CD4-positive, CD25-positive, alpha-beta regulatory T cell (primary cell): ENCODE results near the gene MVD. TPM values are rescaled to one million over a fixed set of nuclear protein-coding genes. Genes with fewer than 3 reads are reported as not detected.
"Not testable (repeated sequence)": the region's sequence is repeated elsewhere in the genome, so short reads cannot be mapped to it uniquely, and the experiment has no call there.

ENCODE experiments used
- ATAC-seq, 2 donors: fragments of 150-1000 bp; cut with Tn5 transposase; one replicate each; pipeline ENCODE4 v1.10.0; 2021; ENCODE audit warnings: low read depth in 2 of 2, moderate number of reproducible peaks in 2 of 2, moderate library complexity in 1 of 2
- DNase-seq, 3 donors: peaks; one replicate each; pipeline versions ENCODE4 v3.0.0 to v3.0.0-alpha.2; 2012 to 2022; ENCODE audit warnings: mixed read lengths in 1 of 3
- H3K27ac ChIP-seq: one replicate; pipeline ENCODE4 v1.7.0; 2013; ENCODE audit warnings: mild to moderate bottlenecking, low read length; ENCODE audit not compliant: insufficient read depth, poor library complexity, severe bottlenecking
- H3K27me3 ChIP-seq: one replicate; pipeline ENCODE4 v1.7.0; 2013; ENCODE audit warnings: low read length; ENCODE audit not compliant: control insufficient read depth, insufficient read depth
- H3K36me3 ChIP-seq: one replicate; pipeline ENCODE4 v1.7.0; 2013; ENCODE audit warnings: mild to moderate bottlenecking, low read length, moderate library complexity; ENCODE audit not compliant: control insufficient read depth, insufficient read depth
- H3K4me1 ChIP-seq: 2 replicates; pipeline ENCODE4 v1.7.0; 2013; ENCODE audit warnings: mild to moderate bottlenecking, low read length; ENCODE audit not compliant: insufficient read depth, control insufficient read depth, poor library complexity, severe bottlenecking
- H3K4me3 ChIP-seq: one replicate; pipeline ENCODE4 v1.7.0; 2013; ENCODE audit warnings: low read depth, mild to moderate bottlenecking, low read length, moderate library complexity
- H3K9me3 ChIP-seq, 2 experiments: 1 replicate in 1 of 2; 2 replicates in 1 of 2; pipeline ENCODE4 v1.7.0; 2013; ENCODE audit warnings: low read length in 2 of 2, mild to moderate bottlenecking in 1 of 2, moderate library complexity in 1 of 2; ENCODE audit not compliant: control insufficient read depth in 2 of 2
- H3K27ac Mint-ChIP-seq, 3 donors: one replicate each; pipeline ENCODE4 v1.8.0; 2020 to 2022; ENCODE audit warnings: mild to moderate bottlenecking in 3 of 3, mixed read lengths in 3 of 3, moderate library complexity in 2 of 3
- H3K27me3 Mint-ChIP-seq: one replicate; pipeline ENCODE4 v1.8.0; 2022; ENCODE audit warnings: mild to moderate bottlenecking, mixed read lengths
- H3K36me3 Mint-ChIP-seq: one replicate; pipeline ENCODE4 v1.8.0; 2020; ENCODE audit warnings: mixed read lengths
- H3K4me1 Mint-ChIP-seq, 4 donors: one replicate each; pipeline ENCODE4 v1.8.0; 2020 to 2022; ENCODE audit warnings: mixed read lengths in 4 of 4, mild to moderate bottlenecking in 1 of 4
- H3K4me3 Mint-ChIP-seq, 4 donors: one replicate each; pipeline ENCODE4 v1.8.0; 2020 to 2022; ENCODE audit warnings: mild to moderate bottlenecking in 4 of 4, mixed read lengths in 4 of 4, moderate library complexity in 3 of 4
- H3K9me3 Mint-ChIP-seq, 7 donors: one replicate each; pipeline ENCODE4 v1.8.0; 2020 to 2022; ENCODE audit warnings: mixed read lengths in 7 of 7, mild to moderate bottlenecking in 3 of 7, moderate library complexity in 2 of 7
- polyA plus RNA-seq, 4 donors: library from polyadenylated mRNA; unstranded; fragments of 300-500 nt; fragmentation: Illumina TruSeq; gene quantifications; one replicate each; pipeline ENCODE4 v1.2.3, GENCODE V29; 2021
- total RNA-seq: library from RNA; stranded (reverse); gene quantifications from one replicate; pipeline ENCODE4 v1.2.3, GENCODE V29; 2022

Gene MVD
- total and polyA plus RNA-seq, 5 donors from 2014 or later, result 19.6 to 59.7 (median 23.0) TPM

- Mint-ChIP-seq H3K4me1 (peaks cover 3 to 21% (median 15%) of the 10 kb centered on the region in 4 donors), H3K27me3 (no peaks in the 10 kb centered on the region), H3K27ac (no peak overlapping the region), H3K4me3 (no peak overlapping the region), H3K36me3 (peaks cover 7% of the 10 kb centered on the region), H3K9me3 (peaks cover 0 to 1% (median 0%) of the 10 kb centered on the region in 7 donors)
- no peak for DNase-seq
- Histone ChIP-seq H3K27ac (no peak overlapping the region), H3K27me3 (no peaks in the 10 kb centered on the region), H3K36me3 (peaks cover 31% of the 10 kb centered on the region), H3K4me3 (no peak overlapping the region), H3K4me1 (peaks cover 23% of the 10 kb centered on the region), H3K9me3 (no peaks in the 10 kb centered on the region)
- no peak for ATAC-seq
These were observed 14.8 kb upstream of the MVD start for GRCh38 chr16:88677721-88678120.

DNA sequence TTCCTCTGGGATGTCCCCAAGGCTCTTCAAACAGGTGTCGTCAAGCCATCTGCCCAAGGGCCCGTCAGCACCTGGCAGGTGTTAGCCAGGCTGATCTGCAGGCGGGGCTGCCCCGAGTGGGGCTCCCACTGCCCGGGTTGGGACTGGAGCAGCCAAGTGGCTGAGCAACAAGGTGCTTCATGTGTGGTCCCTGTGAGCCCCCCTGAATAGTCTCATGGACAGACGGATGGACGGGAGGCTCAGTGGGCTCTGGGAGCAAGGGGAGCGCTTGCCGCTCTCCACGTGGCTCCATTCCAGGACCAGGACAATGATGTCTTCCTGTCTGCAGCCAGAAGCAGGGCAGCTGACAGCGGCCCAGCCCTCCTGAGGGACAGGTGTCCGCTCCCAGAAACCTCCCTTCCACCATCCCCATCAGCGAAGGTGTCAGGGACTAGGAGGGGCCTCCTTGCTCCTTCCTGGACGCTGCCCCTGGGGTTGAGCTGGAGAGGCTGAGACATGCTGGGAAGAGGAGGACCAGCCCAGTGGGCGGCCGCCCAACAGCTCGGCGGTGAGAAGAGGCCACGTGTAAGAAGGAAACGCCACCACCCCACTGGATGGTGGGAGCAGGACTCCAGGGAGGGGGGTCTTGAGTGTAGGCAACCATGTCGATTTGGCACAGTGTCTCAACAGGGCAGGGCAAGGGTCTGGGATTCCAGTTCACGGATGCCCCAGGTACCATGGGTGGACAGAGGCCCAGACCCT lies 13.8 kb upstream of the MVD start:
- Mint-ChIP-seq H3K4me1 (peaks cover under 1 to 12% (median 5%) of the 10 kb centered on the region in 4 donors), H3K27me3 (no peaks in the 10 kb centered on the region), H3K36me3 (peaks cover 7% of the 10 kb centered on the region), H3K27ac (no peak overlapping the region), H3K9me3 (peaks cover 0 to 1% (median 0%) of the 10 kb centered on the region in 7 donors), H3K4me3 (no peak overlapping the region)
- no peaks in the 10 kb centered on the region for H3K27me3 ChIP-seq
- ATAC-seq (no peak), DNase-seq (no peak)
- H3K36me3 ChIP-seq, result peaks cover 31% of the 10 kb centered on the region
- H3K27ac ChIP-seq, result no peak overlapping the region
- no peaks in the 10 kb centered on the region for H3K9me3 ChIP-seq
- no peak overlapping the region for H3K4me3 ChIP-seq
- peaks cover 13% of the 10 kb centered on the region for H3K4me1 ChIP-seq

DNA sequence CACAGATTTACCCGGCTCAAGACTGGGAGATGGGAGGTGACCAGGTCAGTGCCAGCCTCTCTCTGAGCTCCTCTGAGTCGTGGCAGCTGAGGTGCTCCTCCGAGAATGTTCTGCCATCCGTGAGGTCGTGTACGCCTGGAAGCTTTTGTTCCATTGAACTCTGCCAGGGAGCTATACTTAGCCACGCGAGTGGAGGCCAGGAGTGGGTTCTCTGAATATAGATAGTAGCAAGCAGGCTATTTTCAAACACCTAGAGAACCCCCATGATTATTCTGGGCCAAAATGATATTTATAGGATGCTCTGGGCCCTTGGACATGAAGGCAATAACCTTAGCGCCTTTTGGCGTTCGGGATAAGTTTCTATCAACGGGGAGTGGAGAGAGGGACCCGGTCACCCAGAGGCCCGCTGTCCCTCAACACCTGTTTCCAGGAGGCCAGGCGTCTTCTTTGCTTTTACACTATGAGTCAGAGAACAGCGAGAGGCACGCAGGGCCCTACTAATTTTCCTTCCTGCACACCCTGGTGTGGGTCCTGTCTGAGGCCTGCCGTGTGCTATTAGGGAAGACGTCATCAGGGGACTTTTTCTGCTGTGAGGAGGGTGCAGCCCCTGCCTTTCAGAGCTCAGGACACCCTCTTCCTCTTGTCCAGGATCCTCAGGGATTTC lies 11.0 kb upstream of the MVD start:
- H3K36me3 Mint-ChIP-seq, result peaks cover 4% of the 10 kb centered on the region
- Histone ChIP-seq H3K36me3 (peaks cover 24% of the 10 kb centered on the region), H3K4me3 (no peak overlapping the region), H3K9me3 (no peaks in the 10 kb centered on the region), H3K4me1 (no peaks in the 10 kb centered on the region), H3K27ac (no peak overlapping the region), H3K27me3 (no peaks in the 10 kb centered on the region)
- no peak overlapping the region for H3K4me3 Mint-ChIP-seq
- H3K27ac Mint-ChIP-seq, result no peak overlapping the region
- H3K9me3 Mint-ChIP-seq, result no peaks in the 10 kb centered on the region
- ATAC-seq, result no peak
- H3K27me3 Mint-ChIP-seq, result no peaks in the 10 kb centered on the region
- no peak for DNase-seq
- H3K4me1 Mint-ChIP-seq, result no peaks in the 10 kb centered on the region

DNA sequence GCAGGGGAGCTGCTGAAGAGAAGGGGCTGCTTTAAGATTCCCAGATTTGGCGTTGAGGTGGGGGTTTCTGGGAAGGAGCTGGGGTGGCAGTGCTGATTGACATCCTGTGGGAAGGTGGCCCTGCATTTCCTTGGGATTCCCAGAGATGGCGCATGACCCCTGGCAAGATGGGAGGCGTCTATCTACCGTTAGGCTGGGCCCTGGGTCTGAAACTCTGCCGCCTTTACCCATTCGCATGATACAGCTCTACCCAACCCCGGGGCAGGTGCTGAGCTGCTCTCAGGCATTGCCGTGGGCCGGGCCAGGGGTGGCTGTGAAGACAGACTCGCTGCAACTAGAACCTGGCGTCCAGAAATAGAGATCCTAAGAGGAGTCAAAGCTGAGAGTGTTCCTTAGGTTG lies 9.9 kb upstream of the MVD start:
- Histone ChIP-seq H3K4me3 (no peak overlapping the region), H3K4me1 (no peaks in the 10 kb centered on the region), H3K9me3 (no peaks in the 10 kb centered on the region), H3K36me3 (peaks cover 14% of the 10 kb centered on the region), H3K27me3 (no peaks in the 10 kb centered on the region), H3K27ac (no peak overlapping the region)
- H3K36me3 Mint-ChIP-seq, result peaks cover 4% of the 10 kb centered on the region
- H3K9me3 Mint-ChIP-seq, result no peaks in the 10 kb centered on the region
- H3K4me3 Mint-ChIP-seq, result no peak overlapping the region
- no peaks in the 10 kb centered on the region for H3K4me1 Mint-ChIP-seq
- no peak for ATAC-seq
- DNase-seq, result no peak
- H3K27me3 Mint-ChIP-seq, result no peaks in the 10 kb centered on the region
- no peak overlapping the region for H3K27ac Mint-ChIP-seq

GRCh38 chr16:88671806-88672205 lies 8.9 kb upstream of the MVD start:
- Histone ChIP-seq H3K27me3 (no peaks in the 10 kb centered on the region), H3K36me3 (peaks cover 4% of the 10 kb centered on the region), H3K4me3 (no peak overlapping the region), H3K9me3 (no peaks in the 10 kb centered on the region), H3K4me1 (no peaks in the 10 kb centered on the region), H3K27ac (no peak overlapping the region)
- H3K27ac Mint-ChIP-seq, result no peak overlapping the region
- no peak for ATAC-seq
- H3K27me3 Mint-ChIP-seq, result no peaks in the 10 kb centered on the region
- H3K36me3 Mint-ChIP-seq, result peaks cover 7% of the 10 kb centered on the region
- no peak overlapping the region for H3K4me3 Mint-ChIP-seq
- no peak for DNase-seq
- no peaks in the 10 kb centered on the region for H3K9me3 Mint-ChIP-seq
- H3K4me1 Mint-ChIP-seq, result no peaks in the 10 kb centered on the region

DNA sequence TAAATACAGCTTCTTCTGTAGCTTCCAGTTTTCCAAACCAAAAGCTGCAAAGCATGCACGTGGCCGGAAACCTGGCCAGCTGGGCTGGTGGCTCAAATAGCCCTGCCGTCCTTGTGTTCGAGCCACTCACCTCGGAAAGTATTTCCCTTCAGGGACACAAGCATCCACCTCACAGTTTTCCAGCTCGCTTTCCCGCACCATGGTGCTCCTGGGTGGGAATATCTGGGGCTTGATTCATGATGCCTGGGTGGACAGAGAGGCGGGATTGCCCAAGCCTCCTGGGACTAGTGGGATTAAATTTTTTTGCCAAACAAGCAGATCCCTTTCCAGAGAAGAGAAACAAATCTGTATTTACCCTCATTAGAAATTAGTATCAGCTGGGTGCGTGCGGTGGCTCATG lies 7.1 kb upstream of the MVD start:
- Histone ChIP-seq H3K4me1 (no peaks in the 10 kb centered on the region), H3K27ac (no peak overlapping the region), H3K36me3 (no peaks in the 10 kb centered on the region), H3K27me3 (no peaks in the 10 kb centered on the region), H3K4me3 (no peak overlapping the region), H3K9me3 (no peaks in the 10 kb centered on the region)
- no peak for DNase-seq
- H3K4me1 Mint-ChIP-seq, result peaks cover 0 to 4% (median 0%) of the 10 kb centered on the region in 4 donors
- H3K4me3 Mint-ChIP-seq, result no peak overlapping the region
- no peaks in the 10 kb centered on the region for H3K9me3 Mint-ChIP-seq
- no peak overlapping the region for H3K27ac Mint-ChIP-seq
- H3K36me3 Mint-ChIP-seq, result peaks cover 7% of the 10 kb centered on the region
- H3K27me3 Mint-ChIP-seq, result no peaks in the 10 kb centered on the region
- no peak for ATAC-seq

DNA sequence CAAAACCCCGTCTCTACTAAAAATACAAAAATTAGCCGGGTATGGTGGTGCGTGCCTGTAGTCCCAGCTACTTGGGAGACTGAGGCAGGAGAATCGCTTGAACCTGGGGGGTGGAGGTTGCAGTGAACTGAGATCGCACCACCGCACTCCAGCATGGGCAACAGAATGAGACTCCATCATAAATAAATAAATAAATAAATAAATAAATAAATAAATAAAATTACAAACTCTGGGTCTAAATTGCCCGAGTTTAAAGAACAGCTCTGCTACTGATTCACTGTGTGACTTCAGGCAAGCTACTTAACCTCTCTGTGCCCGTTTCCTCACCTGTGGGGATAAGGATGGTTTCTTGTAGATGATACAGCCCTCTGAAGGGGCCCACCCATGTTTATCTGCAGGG lies 6.6 kb upstream of the MVD start:
- H3K4me3 Mint-ChIP-seq, result peak overlapping the region in 1 of 4 donors; percentile 13
- not testable (repeated sequence) for H3K9me3 ChIP-seq, H3K4me3 ChIP-seq, H3K27me3 Mint-ChIP-seq, H3K27me3 ChIP-seq, H3K36me3 Mint-ChIP-seq, H3K27ac ChIP-seq, H3K36me3 ChIP-seq, H3K4me1 ChIP-seq, H3K27ac Mint-ChIP-seq, ATAC-seq, H3K4me1 Mint-ChIP-seq, H3K9me3 Mint-ChIP-seq, DNase-seq

DNA sequence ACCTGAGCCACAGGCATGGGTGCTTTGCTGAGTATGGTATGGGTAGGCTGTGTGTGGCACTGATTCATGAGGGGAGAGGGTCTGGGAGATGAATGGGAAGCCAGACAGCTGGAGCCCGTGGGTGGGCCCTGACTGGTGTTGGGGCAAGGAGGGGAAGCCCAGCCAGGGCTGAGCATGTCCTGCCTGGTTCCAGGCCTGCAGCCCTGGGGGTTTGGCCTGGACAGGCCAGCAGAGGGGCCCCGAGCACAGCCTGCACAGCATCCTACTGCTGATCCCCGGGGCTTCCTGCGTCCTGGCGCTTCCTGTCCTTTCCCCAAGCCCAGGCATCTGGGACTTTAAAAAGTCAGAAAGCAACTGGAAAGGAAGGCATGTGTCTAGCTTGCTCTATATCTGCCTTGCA lies 4.6 kb upstream of the MVD start:
- Histone ChIP-seq H3K4me3 (no peak overlapping the region), H3K4me1 (peaks cover 12% of the 10 kb centered on the region), H3K27me3 (no peaks in the 10 kb centered on the region), H3K36me3 (no peaks in the 10 kb centered on the region), H3K27ac (no peak overlapping the region), H3K9me3 (no peaks in the 10 kb centered on the region)
- ATAC-seq (no peak), DNase-seq (no peak)
- no peak overlapping the region for H3K4me3 Mint-ChIP-seq
- H3K4me1 Mint-ChIP-seq, result peaks cover 0 to 17% (median 2%) of the 10 kb centered on the region in 4 donors
- no peak overlapping the region for H3K27ac Mint-ChIP-seq
- no peaks in the 10 kb centered on the region for H3K27me3 Mint-ChIP-seq
- peaks cover 3% of the 10 kb centered on the region for H3K36me3 Mint-ChIP-seq
- no peaks in the 10 kb centered on the region for H3K9me3 Mint-ChIP-seq
